COLO668 (cell line): ENCODE measurements around the gene HECW1.
"Not testable (repeated sequence)": the region's sequence is repeated elsewhere in the genome, so short reads cannot be mapped to it uniquely, and the experiment has no call there.

Experiments
- DNase-seq: peaks from one replicate; lab custom pipeline; 2025; ENCODE audit not compliant: unreplicated experiment; lab: John Stamatoyannopoulos, UW

Gene HECW1

GRCh38 chr7:43560742-43561330 lies 448.4 kb downstream of the HECW1 start:
- no peak for DNase-seq

- DNase-seq, result no peak
Measured at GRCh38 chr7:43562383-43562782, 449.9 kb downstream of the HECW1 start.

GRCh38 chr7:43565786-43566185 lies 453.3 kb downstream of the HECW1 start:
- no peak for DNase-seq

DNA sequence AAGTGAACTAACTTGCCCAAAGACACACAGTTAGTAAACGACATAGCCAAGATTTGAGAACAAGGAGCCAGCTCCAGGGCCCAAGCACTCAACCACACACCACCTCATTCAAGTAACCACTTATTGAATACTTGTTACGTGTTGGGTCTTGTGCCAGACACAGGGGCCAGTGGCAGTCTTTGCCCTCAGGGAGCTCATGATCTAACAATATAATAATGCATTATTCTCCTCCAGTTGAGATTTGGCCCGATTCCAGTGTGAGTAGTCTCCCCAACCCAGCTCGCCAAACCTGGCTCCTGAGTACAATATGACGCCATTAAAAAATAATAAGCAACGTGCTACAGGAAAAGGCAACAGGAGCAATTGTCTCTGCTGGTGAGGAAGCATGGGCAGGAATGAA lies 456.1 kb downstream of the HECW1 start:
- no peak for DNase-seq

GRCh38 chr7:43569424-43569823 lies 457.0 kb downstream of the HECW1 start:
- no peak for DNase-seq

- no peak for DNase-seq
Measured at GRCh38 chr7:43570688-43571365, 458.4 kb downstream of the HECW1 start.

GRCh38 chr7:43572516-43573049 lies 460.1 kb downstream of the HECW1 start:
- DNase-seq, result no peak

- DNase-seq, result not testable (repeated sequence)
Measured at GRCh38 chr7:43573832-43574231, 461.4 kb downstream of the HECW1 start.

DNA sequence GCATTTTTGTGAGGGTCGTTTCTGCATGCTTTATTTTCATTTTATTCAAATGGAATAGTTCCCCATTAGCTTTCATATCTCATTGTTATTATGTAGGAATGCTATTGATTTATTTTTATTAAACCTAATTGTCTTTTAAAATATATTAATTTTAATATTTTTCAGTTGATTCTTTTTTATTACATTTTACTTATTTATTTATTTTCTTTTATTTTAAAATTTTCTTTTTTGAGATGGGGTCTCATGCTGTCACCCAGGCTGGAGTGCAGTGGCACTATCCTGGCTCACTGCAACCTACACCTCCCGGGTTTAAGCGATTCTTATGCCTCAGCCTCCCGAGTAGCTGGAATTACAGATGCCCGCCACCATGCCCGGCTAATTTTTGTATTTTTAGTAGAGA lies 463.1 kb downstream of the HECW1 start:
- no peak for DNase-seq

- DNase-seq, result no peak
Measured at GRCh38 chr7:43576241-43576640, 463.8 kb downstream of the HECW1 start.

DNA sequence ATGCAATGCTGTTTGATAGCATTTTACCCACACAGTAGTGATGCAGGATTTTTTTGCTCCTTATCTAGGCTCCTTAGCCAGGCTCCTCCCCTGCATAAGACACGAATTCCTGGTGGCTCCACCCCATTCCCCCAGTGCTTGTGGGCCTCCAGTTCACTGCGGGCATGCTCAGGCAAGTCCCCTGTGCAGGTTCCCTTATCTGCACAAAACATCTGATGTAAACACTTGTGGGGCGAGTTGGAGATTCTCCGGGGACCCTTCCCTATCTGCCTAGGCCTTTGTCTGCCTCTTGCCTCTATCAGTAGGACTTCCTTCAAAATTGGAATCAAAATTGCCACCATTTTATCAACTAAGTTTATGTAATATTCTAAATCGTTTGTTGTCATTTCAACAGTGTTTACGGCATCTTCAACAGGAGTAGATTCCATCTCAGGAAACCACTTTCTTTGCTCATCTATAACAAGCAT lies 465.1 kb downstream of the HECW1 start:
- DNase-seq, result no peak

GRCh38 chr7:43582503-43583423 lies 470.3 kb downstream of the HECW1 start, which contains the start of gene STK17A:
Gene STK17A (plus strand): TSS chr7:43583108. CDS start chr7:43583244, 136 bp downstream.
- DNase-seq, result peak; percentile 96

- DNase-seq, result peak; percentile 88
Measured at GRCh38 chr7:43583424-43584194, 471.2 kb downstream of the HECW1 start.

DNA sequence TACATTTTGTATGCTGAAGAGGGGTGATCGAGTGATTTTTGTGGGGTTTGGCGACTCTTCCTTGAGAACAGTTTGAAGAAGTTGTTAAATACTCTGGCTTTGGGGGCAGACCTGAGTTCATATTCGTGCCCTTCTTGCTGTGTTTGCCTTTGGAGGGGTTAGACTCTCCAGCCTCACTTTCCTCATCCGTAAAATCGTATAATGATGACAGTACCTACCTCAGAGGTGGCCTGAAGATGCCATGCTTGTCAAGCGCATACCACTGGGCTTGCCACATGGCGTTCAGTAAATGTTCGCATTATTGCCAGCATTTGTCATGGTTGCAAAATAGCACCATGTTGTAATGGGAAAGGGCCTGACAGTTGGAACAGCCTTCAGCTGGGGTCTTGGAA lies 471.7 kb downstream of the HECW1 start:
- DNase-seq, result no peak

- DNase-seq, result not testable (repeated sequence)
Measured at GRCh38 chr7:43584733-43585132, 472.3 kb downstream of the HECW1 start.

DNA sequence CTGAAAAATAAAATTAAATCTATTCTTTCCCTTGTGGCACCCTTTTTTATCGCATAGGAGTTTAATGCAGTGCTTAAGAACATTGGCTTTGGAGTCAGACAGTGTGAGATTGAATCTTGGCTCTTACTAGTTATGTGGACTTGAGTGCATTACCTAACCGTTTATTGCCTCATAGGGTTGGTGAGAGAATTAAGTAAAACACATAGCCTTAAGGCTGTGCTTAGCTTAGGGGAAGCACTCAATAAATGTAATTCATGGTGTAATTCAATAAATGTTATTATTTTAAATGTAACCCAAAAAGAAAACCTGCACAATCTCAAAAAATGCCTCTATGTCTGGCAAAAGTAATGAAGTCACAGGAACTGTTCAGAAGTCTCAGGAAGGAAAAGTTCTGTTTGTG lies 473.1 kb downstream of the HECW1 start:
- DNase-seq, result no peak

DNA sequence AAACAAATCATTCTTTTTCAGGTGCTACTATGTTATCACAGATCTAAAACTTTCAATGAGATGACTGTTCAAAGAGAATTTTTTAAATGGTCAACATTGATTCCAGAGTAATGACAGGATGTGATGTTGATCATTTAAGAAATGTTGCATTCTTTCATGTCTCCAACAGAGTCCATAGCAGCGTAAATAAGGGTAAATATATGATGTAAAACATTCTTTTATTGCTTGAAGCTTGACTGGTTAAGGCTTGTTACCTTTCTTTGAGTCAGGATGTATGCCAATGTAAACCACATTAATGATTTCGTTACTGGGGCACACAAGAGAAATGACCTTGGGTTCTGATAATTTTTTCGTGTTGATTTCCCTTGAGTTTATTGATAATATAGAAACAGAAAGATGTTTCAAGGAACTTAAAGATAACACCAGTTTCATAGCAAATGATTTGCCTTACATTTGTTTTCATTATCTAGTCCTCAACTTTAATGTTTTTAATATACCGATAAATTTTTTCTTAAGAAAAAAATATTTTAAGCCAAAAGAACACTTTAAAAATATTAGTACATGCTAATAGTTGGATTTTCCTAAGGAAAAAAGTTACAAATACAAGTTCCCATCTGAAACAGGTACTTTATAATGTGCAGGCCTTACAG lies 473.9 kb downstream of the HECW1 start:
- DNase-seq, result no peak

DNA sequence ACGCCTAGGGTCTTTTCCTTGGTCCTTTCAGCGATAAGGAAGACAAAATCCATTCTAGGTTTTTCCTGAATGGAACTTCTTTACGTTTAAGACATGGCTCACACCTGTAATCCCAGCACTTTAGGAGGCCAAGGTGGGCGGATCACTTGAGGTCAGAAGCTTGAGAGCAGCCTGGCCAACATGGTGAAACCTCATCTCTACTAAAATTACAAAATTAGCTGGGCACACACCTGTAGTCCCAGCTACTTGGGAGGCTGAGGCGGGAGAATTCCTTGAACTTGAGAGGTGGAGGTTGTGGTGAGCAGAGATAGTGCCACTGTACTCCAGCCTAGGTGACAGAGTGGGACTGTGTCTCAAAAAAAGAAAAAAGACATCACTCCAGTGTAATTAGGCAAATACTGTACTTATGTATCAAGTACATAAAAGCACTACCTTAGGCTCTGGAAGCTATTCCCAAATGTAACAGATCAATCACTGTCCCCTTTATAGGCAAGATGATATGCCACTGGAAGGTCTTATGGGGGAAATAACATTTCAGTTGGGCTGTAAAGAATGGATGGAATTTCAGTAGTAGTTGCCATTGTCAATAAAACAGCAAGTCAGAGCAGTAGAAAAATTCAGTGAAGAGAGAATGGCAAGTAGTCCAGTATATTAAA lies 476.2 kb downstream of the HECW1 start:
- no peak for DNase-seq

DNA sequence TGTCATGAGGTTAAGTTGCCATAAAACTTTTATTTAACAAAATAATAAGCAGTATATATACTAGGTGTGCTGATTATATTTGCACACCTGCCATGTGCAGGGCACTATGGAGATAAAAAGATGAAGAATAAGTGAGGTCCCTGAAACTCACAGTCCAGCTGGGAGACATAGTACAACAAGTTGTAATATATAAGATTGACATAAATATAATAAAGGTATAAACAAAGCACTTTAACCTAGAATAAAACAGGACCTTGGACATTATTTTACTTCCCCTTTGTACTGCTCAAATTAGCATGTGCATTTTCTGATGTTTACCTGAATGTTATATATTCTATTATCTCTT lies 476.7 kb downstream of the HECW1 start:
- no peak for DNase-seq

GRCh38 chr7:43589728-43590127 lies 477.3 kb downstream of the HECW1 start:
- no peak for DNase-seq
